ENCODE measurements around the gene PIAS4.

The PIAS4 gene

DNA sequence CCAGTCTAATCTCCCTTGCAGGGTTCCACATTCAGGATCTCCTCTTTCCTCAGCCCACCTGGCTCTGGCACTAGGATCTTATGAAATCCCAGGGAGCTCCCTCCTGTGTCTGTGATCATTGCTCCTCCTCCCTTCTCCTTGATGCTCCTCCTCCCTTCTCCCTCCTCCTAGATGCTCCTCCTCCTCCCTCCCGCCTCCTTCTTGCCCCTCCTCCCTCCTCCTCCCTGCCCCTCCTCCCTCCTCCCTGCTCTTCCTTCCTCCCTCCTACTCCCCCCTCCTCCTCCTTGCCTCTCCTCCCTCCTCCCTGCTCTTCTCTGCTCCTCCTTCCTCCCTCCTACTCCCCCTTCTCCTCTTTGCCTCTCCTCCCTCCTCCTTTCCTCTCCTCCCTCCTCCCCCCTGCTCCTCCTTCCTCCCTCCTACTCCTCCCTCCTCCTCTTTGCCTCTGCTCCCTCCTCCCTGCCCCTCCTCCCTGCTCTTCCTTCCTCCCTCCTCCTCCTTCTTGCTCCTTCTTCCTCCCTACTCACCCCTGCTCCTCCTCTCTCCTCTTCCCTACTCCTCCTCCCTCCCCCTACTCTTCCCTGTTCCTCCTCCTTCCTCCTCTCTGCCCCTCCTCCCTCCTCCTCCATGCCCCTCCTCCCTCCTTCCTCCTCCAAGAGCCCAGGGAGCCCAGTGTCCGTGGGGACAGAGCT lies 74.0 kb downstream of the PIAS4 start:
- TF ChIP-seq BACH2 (CRISPR knock-in tag; IDR thresholded peaks at IDR 0.05; ENCODE audit: borderline replicate concordance) (no peak), CSDC2 (CRISPR knock-in tag; IDR thresholded peaks at IDR 0.05) (no peak), ZNF70 (CRISPR knock-in tag; IDR thresholded peaks at IDR 0.05) (no peak), ZNF8 (CRISPR knock-in tag; IDR thresholded peaks at IDR 0.05) (no peak), PPARA (CRISPR knock-in tag; IDR thresholded peaks at IDR 0.05; ENCODE audit: borderline replicate concordance) (no peak), GLIS3 (CRISPR knock-in tag; IDR thresholded peaks at IDR 0.05) (no peak), ZFP3 (CRISPR knock-in tag; IDR thresholded peaks at IDR 0.05) (no peak), TOX (CRISPR knock-in tag; IDR thresholded peaks at IDR 0.05; ENCODE audit: borderline replicate concordance) (no peak), ESRRG (CRISPR knock-in tag; IDR thresholded peaks at IDR 0.05) (no peak)
- TF ChIP-seq, protein P1, sequence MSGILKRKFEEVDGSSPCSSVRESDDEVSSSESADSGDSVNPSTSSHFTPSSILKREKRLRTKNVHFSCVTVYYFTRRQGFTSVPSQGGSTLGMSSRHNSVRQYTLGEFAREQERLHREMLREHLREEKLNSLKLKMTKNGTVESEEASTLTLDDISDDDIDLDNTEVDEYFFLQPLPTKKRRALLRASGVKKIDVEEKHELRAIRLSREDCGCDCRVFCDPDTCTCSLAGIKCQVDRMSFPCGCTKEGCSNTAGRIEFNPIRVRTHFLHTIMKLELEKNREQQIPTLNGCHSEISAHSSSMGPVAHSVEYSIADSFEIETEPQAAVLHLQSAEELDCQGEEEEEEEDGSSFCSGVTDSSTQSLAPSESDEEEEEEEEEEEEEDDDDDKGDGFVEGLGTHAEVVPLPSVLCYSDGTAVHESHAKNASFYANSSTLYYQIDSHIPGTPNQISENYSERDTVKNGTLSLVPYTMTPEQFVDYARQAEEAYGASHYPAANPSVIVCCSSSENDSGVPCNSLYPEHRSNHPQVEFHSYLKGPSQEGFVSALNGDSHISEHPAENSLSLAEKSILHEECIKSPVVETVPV (CRISPR knock-in tag; IDR thresholded peaks at IDR 0.05): no peak
- TF ChIP-seq, protein P2, sequence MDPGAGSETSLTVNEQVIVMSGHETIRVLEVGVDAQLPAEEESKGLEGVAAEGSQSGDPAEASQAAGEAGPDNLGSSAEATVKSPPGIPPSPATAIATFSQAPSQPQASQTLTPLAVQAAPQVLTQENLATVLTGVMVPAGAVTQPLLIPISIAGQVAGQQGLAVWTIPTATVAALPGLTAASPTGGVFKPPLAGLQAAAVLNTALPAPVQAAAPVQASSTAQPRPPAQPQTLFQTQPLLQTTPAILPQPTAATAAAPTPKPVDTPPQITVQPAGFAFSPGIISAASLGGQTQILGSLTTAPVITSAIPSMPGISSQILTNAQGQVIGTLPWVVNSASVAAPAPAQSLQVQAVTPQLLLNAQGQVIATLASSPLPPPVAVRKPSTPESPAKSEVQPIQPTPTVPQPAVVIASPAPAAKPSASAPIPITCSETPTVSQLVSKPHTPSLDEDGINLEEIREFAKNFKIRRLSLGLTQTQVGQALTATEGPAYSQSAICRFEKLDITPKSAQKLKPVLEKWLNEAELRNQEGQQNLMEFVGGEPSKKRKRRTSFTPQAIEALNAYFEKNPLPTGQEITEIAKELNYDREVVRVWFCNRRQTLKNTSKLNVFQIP (CRISPR knock-in tag; IDR thresholded peaks at IDR 0.05; ENCODE audit: borderline replicate concordance, low read depth): no peak
- TF ChIP-seq, protein P3, sequence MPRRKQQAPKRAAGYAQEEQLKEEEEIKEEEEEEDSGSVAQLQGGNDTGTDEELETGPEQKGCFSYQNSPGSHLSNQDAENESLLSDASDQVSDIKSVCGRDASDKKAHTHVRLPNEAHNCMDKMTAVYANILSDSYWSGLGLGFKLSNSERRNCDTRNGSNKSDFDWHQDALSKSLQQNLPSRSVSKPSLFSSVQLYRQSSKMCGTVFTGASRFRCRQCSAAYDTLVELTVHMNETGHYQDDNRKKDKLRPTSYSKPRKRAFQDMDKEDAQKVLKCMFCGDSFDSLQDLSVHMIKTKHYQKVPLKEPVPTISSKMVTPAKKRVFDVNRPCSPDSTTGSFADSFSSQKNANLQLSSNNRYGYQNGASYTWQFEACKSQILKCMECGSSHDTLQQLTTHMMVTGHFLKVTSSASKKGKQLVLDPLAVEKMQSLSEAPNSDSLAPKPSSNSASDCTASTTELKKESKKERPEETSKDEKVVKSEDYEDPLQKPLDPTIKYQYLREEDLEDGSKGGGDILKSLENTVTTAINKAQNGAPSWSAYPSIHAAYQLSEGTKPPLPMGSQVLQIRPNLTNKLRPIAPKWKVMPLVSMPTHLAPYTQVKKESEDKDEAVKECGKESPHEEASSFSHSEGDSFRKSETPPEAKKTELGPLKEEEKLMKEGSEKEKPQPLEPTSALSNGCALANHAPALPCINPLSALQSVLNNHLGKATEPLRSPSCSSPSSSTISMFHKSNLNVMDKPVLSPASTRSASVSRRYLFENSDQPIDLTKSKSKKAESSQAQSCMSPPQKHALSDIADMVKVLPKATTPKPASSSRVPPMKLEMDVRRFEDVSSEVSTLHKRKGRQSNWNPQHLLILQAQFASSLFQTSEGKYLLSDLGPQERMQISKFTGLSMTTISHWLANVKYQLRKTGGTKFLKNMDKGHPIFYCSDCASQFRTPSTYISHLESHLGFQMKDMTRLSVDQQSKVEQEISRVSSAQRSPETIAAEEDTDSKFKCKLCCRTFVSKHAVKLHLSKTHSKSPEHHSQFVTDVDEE (CRISPR knock-in tag; IDR thresholded peaks at IDR 0.05): no peak
- TF ChIP-seq, protein P4, sequence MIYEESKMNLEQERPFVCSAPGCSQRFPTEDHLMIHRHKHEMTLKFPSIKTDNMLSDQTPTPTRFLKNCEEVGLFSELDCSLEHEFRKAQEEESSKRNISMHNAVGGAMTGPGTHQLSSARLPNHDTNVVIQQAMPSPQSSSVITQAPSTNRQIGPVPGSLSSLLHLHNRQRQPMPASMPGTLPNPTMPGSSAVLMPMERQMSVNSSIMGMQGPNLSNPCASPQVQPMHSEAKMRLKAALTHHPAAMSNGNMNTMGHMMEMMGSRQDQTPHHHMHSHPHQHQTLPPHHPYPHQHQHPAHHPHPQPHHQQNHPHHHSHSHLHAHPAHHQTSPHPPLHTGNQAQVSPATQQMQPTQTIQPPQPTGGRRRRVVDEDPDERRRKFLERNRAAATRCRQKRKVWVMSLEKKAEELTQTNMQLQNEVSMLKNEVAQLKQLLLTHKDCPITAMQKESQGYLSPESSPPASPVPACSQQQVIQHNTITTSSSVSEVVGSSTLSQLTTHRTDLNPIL (CRISPR knock-in tag; IDR thresholded peaks at IDR 0.05; ENCODE audit: low read depth): no peak
- TF ChIP-seq, protein P5, sequence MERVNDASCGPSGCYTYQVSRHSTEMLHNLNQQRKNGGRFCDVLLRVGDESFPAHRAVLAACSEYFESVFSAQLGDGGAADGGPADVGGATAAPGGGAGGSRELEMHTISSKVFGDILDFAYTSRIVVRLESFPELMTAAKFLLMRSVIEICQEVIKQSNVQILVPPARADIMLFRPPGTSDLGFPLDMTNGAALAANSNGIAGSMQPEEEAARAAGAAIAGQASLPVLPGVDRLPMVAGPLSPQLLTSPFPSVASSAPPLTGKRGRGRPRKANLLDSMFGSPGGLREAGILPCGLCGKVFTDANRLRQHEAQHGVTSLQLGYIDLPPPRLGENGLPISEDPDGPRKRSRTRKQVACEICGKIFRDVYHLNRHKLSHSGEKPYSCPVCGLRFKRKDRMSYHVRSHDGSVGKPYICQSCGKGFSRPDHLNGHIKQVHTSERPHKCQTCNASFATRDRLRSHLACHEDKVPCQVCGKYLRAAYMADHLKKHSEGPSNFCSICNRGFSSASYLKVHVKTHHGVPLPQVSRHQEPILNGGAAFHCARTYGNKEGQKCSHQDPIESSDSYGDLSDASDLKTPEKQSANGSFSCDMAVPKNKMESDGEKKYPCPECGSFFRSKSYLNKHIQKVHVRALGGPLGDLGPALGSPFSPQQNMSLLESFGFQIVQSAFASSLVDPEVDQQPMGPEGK (CRISPR knock-in tag; IDR thresholded peaks at IDR 0.05; ENCODE audit: borderline replicate concordance): no peak

DNA sequence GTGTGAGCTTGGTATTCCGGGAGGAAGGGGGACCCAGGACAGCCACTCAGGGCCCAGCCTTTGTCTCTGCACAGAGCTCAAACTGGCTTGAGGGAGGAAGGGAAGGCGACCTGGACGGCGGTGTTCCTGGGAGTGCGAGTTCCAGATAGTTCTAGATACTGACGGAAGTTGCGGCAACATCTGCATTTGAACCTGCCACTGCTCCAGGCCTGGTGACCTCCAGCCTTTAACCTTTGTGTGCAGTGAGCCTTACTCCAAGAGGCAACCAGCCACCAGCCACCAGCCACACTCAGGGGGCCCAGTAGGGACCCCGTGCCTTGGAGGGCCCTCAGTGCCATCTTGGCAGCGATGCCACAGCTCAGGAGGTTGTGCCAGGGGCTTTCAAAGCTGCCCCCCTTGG lies 74.6 kb downstream of the PIAS4 start:
- TF ChIP-seq OSR1 (CRISPR knock-in tag; IDR thresholded peaks at IDR 0.05) (no peak), ZNF565 (CRISPR knock-in tag; conservative IDR thresholded peaks at IDR 0.05; ENCODE audit: low read depth) (no peak), ZNF70 (CRISPR knock-in tag; IDR thresholded peaks at IDR 0.05) (no peak), PPARA (CRISPR knock-in tag; IDR thresholded peaks at IDR 0.05; ENCODE audit: borderline replicate concordance) (no peak), TCF4 (CRISPR knock-in tag; IDR thresholded peaks at IDR 0.05; ENCODE audit: borderline replicate concordance) (no peak), GLIS3 (CRISPR knock-in tag; IDR thresholded peaks at IDR 0.05) (no peak), CSDC2 (CRISPR knock-in tag; IDR thresholded peaks at IDR 0.05) (no peak)
- TF ChIP-seq, protein P1 (CRISPR knock-in tag; IDR thresholded peaks at IDR 0.05): no peak
- TF ChIP-seq, protein P2 (CRISPR knock-in tag; IDR thresholded peaks at IDR 0.05; ENCODE audit: borderline replicate concordance, low read depth): no peak
- ATAC-seq: no peak; the same call in 2 of the 3 replicates

More for the DNA sequence above, 74.0 kb downstream of the PIAS4 start:
- 0 out of 3 replicates have a peak, but pooled peaks have one; percentile 12 for ATAC-seq
